ENCODE measurements around the gene LTB. TPM values are rescaled to one million over a fixed set of nuclear protein-coding genes. Genes with fewer than 3 reads are reported as not detected.

LTB gene
- total RNA-seq, 1 experiment from 2014 or later = not detected

DNA sequence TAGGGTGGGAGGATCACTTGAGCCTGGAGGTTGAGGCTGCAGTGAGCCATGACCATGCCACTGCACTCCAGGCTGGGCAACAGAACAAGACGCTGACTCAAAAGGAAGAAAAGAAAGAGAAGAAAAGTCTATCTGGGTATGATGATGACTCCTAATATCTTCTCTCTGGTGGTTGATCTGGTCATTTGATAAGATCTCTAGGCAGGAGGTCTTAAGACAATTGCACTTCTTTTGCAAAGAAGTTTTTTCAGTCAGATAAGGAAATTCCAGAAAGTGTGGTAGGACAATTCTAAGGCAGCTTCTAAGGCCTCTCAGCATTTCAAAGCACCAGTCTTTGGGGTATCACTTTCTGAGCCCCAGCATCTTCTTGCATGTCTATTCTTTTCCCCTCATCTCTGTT lies 25.1 kb upstream of the LTB start:
- Mint-ChIP-seq H3K4me1 (peaks cover 5 to 9% of the 10 kb centered on the region in 2 experiments), H3K9me3 (no peaks in the 10 kb centered on the region), H3K27ac (no peak overlapping the region), H3K4me3 (no peak overlapping the region), H3K36me3 (ENCODE audit: insufficient read depth in 1 of 3, low read depth in 3 of 3) (no peaks in the 10 kb centered on the region), H3K27me3 (ENCODE audit: low read depth) (no peaks in the 10 kb centered on the region)
- no peak overlapping the region for H3K27ac ChIP-seq (ENCODE audit: insufficient read length, low read depth, low read length)
- H2BK120ac ChIP-seq (ENCODE audit: low read depth, low read length, poor library complexity, severe bottlenecking) = no peak overlapping the region
- H2BK15ac ChIP-seq (ENCODE audit: low read depth, low read length) = no peak overlapping the region
- H3K4me1 ChIP-seq (ENCODE audit: insufficient read depth, low read length) = no peaks in the 10 kb centered on the region
- H3K4me2 ChIP-seq (ENCODE audit: insufficient read depth, insufficient read length, low read length) = no peak overlapping the region
- H4K20me1 ChIP-seq (ENCODE audit: control insufficient read depth, insufficient read depth, insufficient read length) = no peaks in the 10 kb centered on the region
- H3K18ac ChIP-seq (ENCODE audit: insufficient read length, low read depth, low read length) = no peak overlapping the region
- no peak for TF ChIP-seq CTCF (conservative IDR thresholded peaks at IDR 0.05)
- no peak overlapping the region for H3K9ac ChIP-seq (ENCODE audit: extremely low read depth, insufficient read length, low read length)
- no peak overlapping the region for H4K8ac ChIP-seq (replicated peaks; ENCODE audit: insufficient read length, low read depth, low read length)
- H3K56ac ChIP-seq (ENCODE audit: insufficient read length, low read depth, low read length) = no peak overlapping the region
- no peak overlapping the region for H3K23ac ChIP-seq (ENCODE audit: insufficient read length, low read depth, low read length)
- no peak for DNase-seq
- no peak overlapping the region for H2BK12ac ChIP-seq (ENCODE audit: insufficient read length, low read depth, low read length)
- no peak overlapping the region for H2AFZ ChIP-seq (ENCODE audit: low read length)
- no peaks in the 10 kb centered on the region for H3K23me2 ChIP-seq (ENCODE audit: insufficient read length, low read depth, low read length, poor library complexity, severe bottlenecking)
- no peak overlapping the region for H3K4ac ChIP-seq (ENCODE audit: low read depth, low read length)
- H4K91ac ChIP-seq (ENCODE audit: insufficient read length, low read depth, low read length) = no peak overlapping the region
- no peaks in the 10 kb centered on the region for H3K27me3 ChIP-seq (ENCODE audit: insufficient read depth, low read length)
- no peaks in the 10 kb centered on the region for H3K79me1 ChIP-seq (ENCODE audit: insufficient read depth, low read depth, low read length, poor library complexity, severe bottlenecking)
- no peak overlapping the region for H3K14ac ChIP-seq (ENCODE audit: insufficient read depth, low read length)
- no peaks in the 10 kb centered on the region for H3K9me3 ChIP-seq (ENCODE audit: control insufficient read depth, low read depth, low read length)
- H3T11ph ChIP-seq (ENCODE audit: low read length) = no peak overlapping the region
- no peak overlapping the region for H2AK5ac ChIP-seq (ENCODE audit: insufficient read length, low read length)
- no peak overlapping the region for H2BK5ac ChIP-seq (ENCODE audit: insufficient read length, low read length)
- H4K5ac ChIP-seq (ENCODE audit: insufficient read length, low read depth, low read length) = no peak overlapping the region
- H3K79me2 ChIP-seq (ENCODE audit: insufficient read depth, low read length) = no peaks in the 10 kb centered on the region
- H2BK20ac ChIP-seq (ENCODE audit: low read depth, low read length, poor library complexity, severe bottlenecking) = no peak overlapping the region
- WGBS (ENCODE audit: extremely low coverage, insufficient read length, low lambda C conversion rate) = no CpG with 5 or more reads among the region's 1 CpG
